ENCODE measurements around the gene MATCAP1.

Gene MATCAP1

GRCh38 chr16:67204076-67204475 is 20.3 kb upstream of the MATCAP1 start:
- no peak for DNase-seq (ENCODE audit: low read depth in 1 of 2, low spot score in 1 of 2)
- Histone ChIP-seq H3K27ac (replicated peaks) (no peak overlapping the region), H3K27me3 (ENCODE audit: insufficient read depth, poor library complexity, severe bottlenecking) (no peaks in the 10 kb centered on the region), H3K4me3 (replicated peaks; ENCODE audit: insufficient read depth, low read length) (no peak overlapping the region)
- TF ChIP-seq REST (IDR thresholded peaks at IDR 0.05; ENCODE audit: insufficient replicate concordance, low read depth) (no peak), GABPA (IDR thresholded peaks at IDR 0.05; ENCODE audit: low read depth) (no peak), CTCF (IDR thresholded peaks at IDR 0.05; ENCODE audit: insufficient read depth, low read length) (no peak), SPI1 (IDR thresholded peaks at IDR 0.05; ENCODE audit: borderline replicate concordance, low read depth) (no peak), POLR2AphosphoS5 (IDR thresholded peaks at IDR 0.05; ENCODE audit: low read depth) (no peak)

- no peaks in the 10 kb centered on the region for H3K27me3 ChIP-seq (ENCODE audit: insufficient read depth, poor library complexity, severe bottlenecking)
- H3K4me3 ChIP-seq (replicated peaks; ENCODE audit: insufficient read depth, low read length), result no peak overlapping the region
- no peak for TF ChIP-seq CTCF (IDR thresholded peaks at IDR 0.05; ENCODE audit: insufficient read depth, low read length)
- no peak overlapping the region for H3K27ac ChIP-seq (replicated peaks)
- no peak for DNase-seq (ENCODE audit: low read depth in 1 of 2, low spot score in 1 of 2)
These were observed 19.3 kb upstream of the MATCAP1 start for GRCh38 chr16:67202956-67203493.

- Histone ChIP-seq H3K27me3 (ENCODE audit: insufficient read depth, poor library complexity, severe bottlenecking) (no peaks in the 10 kb centered on the region), H3K4me3 (replicated peaks; ENCODE audit: insufficient read depth, low read length) (no peak overlapping the region), H3K27ac (replicated peaks) (no peak overlapping the region)
- DNase-seq (ENCODE audit: low read depth in 1 of 2, low spot score in 1 of 2), result no peak
- TF ChIP-seq REST (IDR thresholded peaks at IDR 0.05; ENCODE audit: insufficient replicate concordance, low read depth) (no peak), SPI1 (IDR thresholded peaks at IDR 0.05; ENCODE audit: borderline replicate concordance, low read depth) (no peak), POLR2AphosphoS5 (IDR thresholded peaks at IDR 0.05; ENCODE audit: low read depth) (no peak), GABPA (IDR thresholded peaks at IDR 0.05; ENCODE audit: low read depth) (no peak), CTCF (IDR thresholded peaks at IDR 0.05; ENCODE audit: insufficient read depth, low read length) (no peak)
These were observed 18.7 kb upstream of the MATCAP1 start for GRCh38 chr16:67202426-67202825.

All from HL-60 (cell line).